Stomach (tissue), 9 donors: ENCODE results near the gene NFATC2. TPM values are rescaled to one million over a fixed set of nuclear protein-coding genes. Genes with fewer than 3 reads are reported as not detected.

Experiments
- DNase-seq, 2 donors: peaks; one replicate each; pipeline versions ENCODE4 v3.0.0 to v3.0.0-alpha.2; 2013 to 2019
- H3K27ac ChIP-seq, 5 donors: fragments of 200-600 bp in 4 of 5; sonication (generic) in 4 of 5; one replicate each; pipeline ENCODE4 v1.5.1; 2013 to 2019; ENCODE audit warnings: mild to moderate bottlenecking in 1 of 5, moderate library complexity in 1 of 5
- H3K27me3 ChIP-seq, 3 donors: fragments of 200-600 bp; sonication (generic); one replicate each; pipeline ENCODE4 v1.5.1; 2017 to 2019; ENCODE audit warnings: mixed run types in 1 of 3
- H3K36me3 ChIP-seq, 4 donors: fragments of 200-600 bp; sonication (generic); 1 replicate in 3 of 4; 2 replicates in 1 of 4; pipeline ENCODE4 v1.5.1; 2016 to 2019
- H3K4me1 ChIP-seq, 4 donors: fragments of 200-600 bp; sonication (generic); one replicate each; pipeline ENCODE4 v1.5.1; 2016 to 2019
- H3K4me3 ChIP-seq, 4 donors: fragments of 200-600 bp; sonication (generic) in 3 of 4; one replicate each; pipeline ENCODE4 v1.5.1; 2016 to 2019; ENCODE audit warnings: mild to moderate bottlenecking in 1 of 4
- H3K9me3 ChIP-seq, 4 donors: fragments of 200-600 bp; sonication (generic); one replicate each; pipeline ENCODE4 v1.5.1; 2016 to 2019
- EP300 ChIP-seq: sonication (generic); formaldehyde crosslinking; IDR thresholded peaks from one replicate; pipeline ENCODE4 v1.6.1; 2017; ENCODE audit warnings: antibody characterized with exemption
- POLR2A ChIP-seq, 4 donors: fragments of 450-650 bp; IDR thresholded peaks; one replicate each; pipeline ENCODE4 v1.6.1; 2016; ENCODE audit warnings: antibody characterized with exemption in 4 of 4, control low read depth in 2 of 4, mild to moderate bottlenecking in 1 of 4, moderate library complexity in 1 of 4
- POLR2AphosphoS5 ChIP-seq, 3 donors: sonication (generic); formaldehyde crosslinking; IDR thresholded peaks; one replicate each; pipeline ENCODE4 v1.6.1; 2016; ENCODE audit warnings: antibody characterized with exemption in 3 of 3
- WGBS, 5 donors: extraction: QIAGEN DNeasy Blood & Tissue Kit in 3 of 5; methylation state at CpG; one replicate each; pipeline versions ENCODE4 v1.1.5 to v1.1.7; 2013 to 2018; 5-methylcytosine and 5-hydroxymethylcytosine counted together
- intact Hi-C: fragments of 100-400 bp; cut with DNase I; formaldehyde crosslinking; loops from one replicate; pipeline ENCODE4 v1.15.1; 2023; ENCODE audit warnings: low total_unique reads
- polyA plus RNA-seq, 3 donors: library from polyadenylated mRNA; stranded (reverse); fragments of 200-250 nt; gene quantifications; one replicate each; pipeline ENCODE4 v1.2.3, GENCODE V29; 2013
- total RNA-seq, 5 donors: library from RNA; depleted of rRNA; stranded (reverse); fragments of >200 nt; gene quantifications; one replicate each; pipeline versions ENCODE4 v1.1.0 to v1.2.3, GENCODE V29; 2014 to 2016
- TF ChIP-seq, protein P1 (sequence below), 7 experiments: fragments of 450-650 bp in 4 of 7; fragments of 200-600 bp in 3 of 7; sonication (generic) in 3 of 7; IDR thresholded peaks; one replicate each; pipeline ENCODE4 v1.5.1; 2016 to 2019; ENCODE audit warnings: antibody characterized with exemption in 7 of 7, control low read depth in 2 of 7, mild to moderate bottlenecking in 1 of 7
- donor health status: healthy with polysubstance abuse.
- donor health status: Bipolar disorder and iron deficiency.
- donor health status: healthy.

Gene NFATC2
- total and polyA plus RNA-seq, 8 donors: 1.4 to 31.9 (median 8.6) TPM

DNA sequence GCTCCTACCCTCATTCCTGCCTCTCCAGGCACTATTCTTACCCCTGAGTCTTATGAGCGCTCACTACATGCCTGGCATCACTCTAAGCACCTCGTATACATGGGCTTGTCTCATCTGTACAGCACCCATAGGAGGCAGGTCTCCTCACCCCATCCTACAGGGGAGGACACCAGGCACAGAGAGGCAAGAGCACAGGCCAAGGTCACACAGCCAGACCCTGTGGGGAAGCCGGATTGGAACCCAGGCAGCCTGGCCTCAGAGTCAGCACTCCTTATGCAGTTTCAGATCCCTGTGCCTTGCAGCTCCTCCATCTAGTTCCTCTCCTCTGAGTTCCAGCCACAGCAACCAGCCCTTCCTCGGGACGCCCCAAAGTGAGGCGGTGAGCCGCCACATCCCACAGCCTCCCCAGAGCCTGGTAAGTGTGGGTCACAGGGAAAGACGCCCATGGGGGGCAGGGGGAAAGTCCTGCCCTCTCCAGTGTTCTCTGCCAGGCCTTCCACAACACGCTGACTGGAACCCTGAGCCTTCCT is 103.3 kb downstream of the NFATC2 start:
- TF ChIP-seq, protein P1, sequence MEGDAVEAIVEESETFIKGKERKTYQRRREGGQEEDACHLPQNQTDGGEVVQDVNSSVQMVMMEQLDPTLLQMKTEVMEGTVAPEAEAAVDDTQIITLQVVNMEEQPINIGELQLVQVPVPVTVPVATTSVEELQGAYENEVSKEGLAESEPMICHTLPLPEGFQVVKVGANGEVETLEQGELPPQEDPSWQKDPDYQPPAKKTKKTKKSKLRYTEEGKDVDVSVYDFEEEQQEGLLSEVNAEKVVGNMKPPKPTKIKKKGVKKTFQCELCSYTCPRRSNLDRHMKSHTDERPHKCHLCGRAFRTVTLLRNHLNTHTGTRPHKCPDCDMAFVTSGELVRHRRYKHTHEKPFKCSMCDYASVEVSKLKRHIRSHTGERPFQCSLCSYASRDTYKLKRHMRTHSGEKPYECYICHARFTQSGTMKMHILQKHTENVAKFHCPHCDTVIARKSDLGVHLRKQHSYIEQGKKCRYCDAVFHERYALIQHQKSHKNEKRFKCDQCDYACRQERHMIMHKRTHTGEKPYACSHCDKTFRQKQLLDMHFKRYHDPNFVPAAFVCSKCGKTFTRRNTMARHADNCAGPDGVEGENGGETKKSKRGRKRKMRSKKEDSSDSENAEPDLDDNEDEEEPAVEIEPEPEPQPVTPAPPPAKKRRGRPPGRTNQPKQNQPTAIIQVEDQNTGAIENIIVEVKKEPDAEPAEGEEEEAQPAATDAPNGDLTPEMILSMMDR (IDR thresholded peaks at IDR 0.05): no peak
- TF ChIP-seq EP300: no peak
- TF ChIP-seq POLR2A (IDR thresholded peaks at IDR 0.05): no peak
- no peak for TF ChIP-seq POLR2AphosphoS5 (IDR thresholded peaks at IDR 0.05)
- peaks cover 4 to 44% (median 26%) of the 10 kb centered on the region in 4 donors for H3K36me3 ChIP-seq
- H3K27me3 ChIP-seq: no peaks in the 10 kb centered on the region
- DNase-seq: no peak
- intact Hi-C loops: no loop called here
- 94 to 96% (median 96%) methylated on average over 9 of the region's 9 CpGs for WGBS, 5 donors
- peaks cover 0 to 1% (median 0%) of the 10 kb centered on the region in 4 donors for H3K4me1 ChIP-seq
- H3K9me3 ChIP-seq: no peaks in the 10 kb centered on the region
- no peak overlapping the region for H3K4me3 ChIP-seq
- no peak overlapping the region for H3K27ac ChIP-seq

- 86 to 97% (median 96%) methylated on average over 2 of the region's 2 CpGs for WGBS, 5 donors
- H3K9me3 ChIP-seq: no peaks in the 10 kb centered on the region
- TF ChIP-seq POLR2A (IDR thresholded peaks at IDR 0.05): no peak
- no peak for TF ChIP-seq POLR2AphosphoS5 (IDR thresholded peaks at IDR 0.05)
- TF ChIP-seq EP300: no peak
- TF ChIP-seq, protein P1 (IDR thresholded peaks at IDR 0.05): no peak
- no peak overlapping the region for H3K4me3 ChIP-seq
- DNase-seq: no peak
- no peaks in the 10 kb centered on the region for H3K27me3 ChIP-seq
- H3K4me1 ChIP-seq: no peaks in the 10 kb centered on the region
- H3K36me3 ChIP-seq: peaks cover 4 to 49% (median 36%) of the 10 kb centered on the region in 4 donors
- no peak overlapping the region for H3K27ac ChIP-seq
- intact Hi-C loops: no loop called here
Measured at GRCh38 chr20:51438136-51438535, 104.4 kb downstream of the NFATC2 start.

GRCh38 chr20:51437182-51437924 is 105.2 kb downstream of the NFATC2 start:
- no peak for DNase-seq
- H3K27me3 ChIP-seq: no peaks in the 10 kb centered on the region
- intact Hi-C loops: no loop called here
- TF ChIP-seq POLR2AphosphoS5 (IDR thresholded peaks at IDR 0.05) (no peak), POLR2A (IDR thresholded peaks at IDR 0.05) (no peak), EP300 (no peak)
- TF ChIP-seq, protein P1 (IDR thresholded peaks at IDR 0.05): no peak
- no peaks in the 10 kb centered on the region for H3K9me3 ChIP-seq
- WGBS, 5 donors: 86 to 95% (median 89%) methylated on average over 7 of the region's 7 CpGs
- peaks cover 4 to 54% (median 43%) of the 10 kb centered on the region in 4 donors for H3K36me3 ChIP-seq
- no peak overlapping the region for H3K4me3 ChIP-seq
- no peak overlapping the region for H3K27ac ChIP-seq
- no peaks in the 10 kb centered on the region for H3K4me1 ChIP-seq

DNA sequence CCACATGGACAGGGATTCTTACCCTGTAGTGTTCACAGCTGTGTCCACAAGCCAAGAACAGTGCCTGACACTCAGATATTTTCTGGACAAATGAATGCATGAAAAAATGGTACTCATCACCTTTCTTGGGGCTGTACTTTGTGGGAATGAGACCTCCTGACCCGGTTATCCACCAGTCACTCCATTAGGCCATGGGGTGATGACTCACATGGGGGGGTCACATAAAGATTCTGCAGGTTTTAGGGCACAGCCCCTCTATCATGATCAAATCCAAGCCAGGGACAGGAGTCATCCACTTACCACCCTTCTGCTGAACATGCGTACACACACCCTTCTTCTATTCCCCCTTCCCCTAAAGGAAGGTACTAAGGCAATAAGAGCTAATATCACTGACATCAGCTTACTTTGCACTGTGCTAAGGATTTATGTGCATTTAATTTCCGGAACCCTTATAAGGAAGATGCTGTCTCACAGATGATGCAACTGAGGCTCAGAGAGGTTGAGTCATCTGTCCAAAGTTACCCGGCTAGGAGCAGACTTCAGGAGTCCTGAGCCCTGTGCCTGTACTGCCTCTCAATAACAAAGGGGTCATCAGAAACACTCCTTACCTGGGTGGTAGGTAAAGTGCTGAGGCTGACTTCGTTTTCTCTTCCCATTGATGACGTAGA is 107.8 kb downstream of the NFATC2 start:
- Histone ChIP-seq H3K27ac (no peak overlapping the region), H3K4me3 (no peak overlapping the region), H3K36me3 (peaks cover 4 to 62% (median 56%) of the 10 kb centered on the region in 4 donors), H3K4me1 (no peaks in the 10 kb centered on the region), H3K27me3 (no peaks in the 10 kb centered on the region), H3K9me3 (no peaks in the 10 kb centered on the region)
- TF ChIP-seq EP300: no peak
- no peak for TF ChIP-seq POLR2A (IDR thresholded peaks at IDR 0.05)
- TF ChIP-seq POLR2AphosphoS5 (IDR thresholded peaks at IDR 0.05): no peak
- TF ChIP-seq, protein P1 (IDR thresholded peaks at IDR 0.05): no peak
- intact Hi-C loops: no loop called here
- WGBS, 5 donors: 87 to 97% (median 96%) methylated on average over 6 of the region's 6 CpGs
- DNase-seq: no peak
